ENCODE data around the gene METTL6.
"Not testable (repeated sequence)": the region's sequence is repeated elsewhere in the genome, so short reads cannot be mapped to it uniquely, and the experiment has no call there.

Gene METTL6

DNA sequence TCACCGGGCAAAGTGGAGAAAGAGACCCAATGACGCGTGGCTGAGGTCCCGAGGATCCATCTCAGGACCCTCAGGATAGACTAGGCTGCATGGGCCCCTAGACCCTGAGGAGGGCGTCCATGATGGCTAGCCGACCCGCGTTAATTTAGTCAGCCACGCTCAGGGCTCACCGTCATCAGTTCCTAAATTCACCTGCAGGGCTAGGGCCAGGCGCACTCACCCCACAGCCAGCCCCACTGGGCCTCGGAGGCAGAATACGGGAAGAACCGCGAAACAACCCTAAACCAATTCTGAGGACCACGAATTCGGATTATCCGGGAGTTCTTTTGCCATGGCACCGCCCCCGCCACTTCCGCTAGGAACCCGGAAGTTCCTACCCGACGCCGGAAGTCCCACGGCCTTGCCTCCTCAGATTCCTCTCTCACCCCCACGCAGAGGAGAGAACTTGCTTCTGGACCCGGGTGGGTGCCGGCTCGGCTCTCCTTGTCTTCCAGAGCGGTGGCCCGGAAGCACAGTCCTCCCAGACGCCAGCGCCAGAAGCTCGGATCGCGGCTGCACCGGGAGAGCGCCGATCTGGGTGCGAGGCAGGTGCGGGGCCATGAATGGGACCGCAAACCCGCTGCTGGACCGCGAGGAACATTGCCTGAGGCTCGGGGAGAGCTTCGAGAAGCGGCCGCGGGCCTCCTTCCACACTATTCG, at the start of gene METTL6, which contains the start of gene EAF1:
METTL6 (minus strand) TSS at position 363 of the 699 bp plus-strand sequence. CDS start 1,033 bp downstream, outside the sequence.
EAF1 (plus strand) TSS at position 417 of the 699 bp plus-strand sequence; CDS start at position 599, 182 bp downstream.
- DNase-seq (ENCODE audit: low read depth), result peak; percentile 72

GRCh38 chr3:15476378-15476777, 49.0 kb upstream of the METTL6 start:
- no peak for DNase-seq (ENCODE audit: low read depth)

GRCh38 chr3:15475161-15475560, 47.8 kb upstream of the METTL6 start:
- DNase-seq (ENCODE audit: low read depth), result no peak

- no peak for DNase-seq (ENCODE audit: low read depth)
These were observed 44.5 kb upstream of the METTL6 start for GRCh38 chr3:15471861-15472260.

DNA sequence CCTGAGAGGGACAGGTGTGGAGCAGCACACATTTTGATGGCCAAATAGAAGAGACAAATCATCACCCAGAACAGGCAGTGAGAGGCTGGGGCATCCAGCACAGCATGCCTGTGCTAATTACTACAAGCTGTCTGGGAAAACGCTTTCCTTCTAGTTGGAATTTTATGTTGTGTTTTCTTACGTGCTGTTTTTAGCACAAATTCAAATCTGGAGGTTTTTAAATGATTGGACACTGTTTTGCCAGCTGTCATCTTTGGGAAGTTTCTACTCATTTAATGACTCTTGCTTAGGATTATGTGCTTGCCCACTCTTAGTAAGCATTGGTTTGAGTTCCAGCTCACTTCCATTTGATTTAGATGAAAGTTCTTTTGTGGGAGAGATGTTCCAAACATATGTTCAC, 43.5 kb upstream of the METTL6 start:
- DNase-seq (ENCODE audit: low read depth), result no peak

DNA sequence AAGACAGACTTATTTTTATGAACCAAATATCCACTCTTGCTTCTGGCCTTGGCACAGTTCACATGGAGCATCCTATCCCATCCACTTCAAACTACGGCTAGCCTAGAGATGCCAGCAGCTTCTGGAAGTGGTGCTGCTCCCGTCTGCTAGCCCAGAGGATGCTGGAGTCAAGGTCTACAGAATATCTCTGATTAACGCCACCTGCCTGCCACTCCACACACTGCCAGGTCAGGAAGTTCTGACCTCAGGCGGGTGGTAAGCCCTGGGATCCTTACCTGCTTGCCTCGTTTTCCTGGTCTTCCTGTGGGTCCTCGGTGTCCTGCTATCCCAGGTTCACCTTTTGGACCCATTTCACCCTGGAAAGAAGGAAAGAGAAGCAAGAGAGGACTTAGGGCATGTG, 42.9 kb upstream of the METTL6 start:
- no peak for DNase-seq (ENCODE audit: low read depth)

- no peak for DNase-seq (ENCODE audit: low read depth)
These were observed 40.2 kb upstream of the METTL6 start for GRCh38 chr3:15467227-15468181.

DNA sequence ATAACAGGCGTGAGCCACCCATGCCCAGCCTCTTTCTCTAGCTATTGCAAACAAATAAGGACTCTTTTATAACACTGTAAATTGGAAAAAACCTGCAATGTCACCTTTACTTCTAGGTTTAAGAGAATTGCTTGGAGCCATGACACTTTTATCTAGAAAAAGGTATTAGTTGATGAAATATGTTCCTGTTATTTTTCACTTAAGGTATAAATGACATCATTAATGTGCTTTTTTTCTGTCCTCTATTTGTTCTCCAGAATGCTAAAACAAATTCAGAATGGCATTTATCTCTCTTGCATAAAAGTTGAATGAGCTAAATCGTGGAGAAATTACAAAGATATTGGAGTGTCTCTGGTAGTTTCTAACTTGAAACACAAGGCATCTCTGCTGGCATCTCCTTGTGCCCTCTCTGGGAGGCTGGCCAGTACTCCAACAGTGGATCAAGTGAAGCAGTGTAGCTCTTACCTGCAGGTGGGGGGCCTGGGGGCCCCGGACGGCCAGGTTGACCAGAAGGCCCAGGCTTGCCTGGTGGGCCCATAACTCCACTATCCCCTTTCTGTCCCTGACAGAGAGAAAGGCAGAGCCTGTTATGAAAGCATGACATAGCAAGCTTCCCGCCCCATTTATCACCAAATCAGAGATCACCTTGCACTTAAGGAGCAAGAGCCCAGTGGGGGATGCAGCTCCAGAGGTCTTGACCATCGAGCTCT, 38.7 kb upstream of the METTL6 start:
- DNase-seq (ENCODE audit: low read depth), result no peak

GRCh38 chr3:15462451-15462850, 35.1 kb upstream of the METTL6 start:
- DNase-seq (ENCODE audit: low read depth), result no peak

GRCh38 chr3:15460891-15461531, 33.7 kb upstream of the METTL6 start:
- no peak for DNase-seq (ENCODE audit: low read depth)

GRCh38 chr3:15458212-15458780, 31.0 kb upstream of the METTL6 start:
- DNase-seq (ENCODE audit: low read depth), result no peak

GRCh38 chr3:15456915-15457314, 29.6 kb upstream of the METTL6 start:
- not testable (repeated sequence) for DNase-seq (ENCODE audit: low read depth)

- DNase-seq (ENCODE audit: low read depth), result no peak
These were observed 29.0 kb upstream of the METTL6 start for GRCh38 chr3:15456321-15456720.

DNA sequence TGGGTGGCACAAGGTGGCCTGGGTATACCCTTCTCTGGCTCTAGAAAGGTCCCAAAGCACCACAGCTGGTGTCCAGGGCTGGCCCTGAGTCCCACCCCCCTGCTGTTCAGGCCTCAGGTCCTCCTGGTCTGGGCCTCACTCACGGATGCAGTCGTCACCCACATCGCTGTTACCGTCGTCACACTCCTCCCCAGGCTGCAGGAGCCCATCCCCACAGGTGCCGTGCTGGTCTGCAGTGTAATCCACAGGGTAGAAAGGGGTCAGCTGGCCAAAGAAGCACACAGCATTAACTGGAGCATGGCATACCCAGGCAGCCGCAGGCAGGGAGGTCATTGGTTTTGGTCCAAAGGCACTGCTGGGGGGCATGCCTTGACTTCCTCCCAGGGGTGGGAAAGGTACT, 28.4 kb upstream of the METTL6 start:
- no peak for DNase-seq (ENCODE audit: low read depth)

GRCh38 chr3:15454965-15455364, 27.6 kb upstream of the METTL6 start:
- DNase-seq (ENCODE audit: low read depth), result no peak

DNA sequence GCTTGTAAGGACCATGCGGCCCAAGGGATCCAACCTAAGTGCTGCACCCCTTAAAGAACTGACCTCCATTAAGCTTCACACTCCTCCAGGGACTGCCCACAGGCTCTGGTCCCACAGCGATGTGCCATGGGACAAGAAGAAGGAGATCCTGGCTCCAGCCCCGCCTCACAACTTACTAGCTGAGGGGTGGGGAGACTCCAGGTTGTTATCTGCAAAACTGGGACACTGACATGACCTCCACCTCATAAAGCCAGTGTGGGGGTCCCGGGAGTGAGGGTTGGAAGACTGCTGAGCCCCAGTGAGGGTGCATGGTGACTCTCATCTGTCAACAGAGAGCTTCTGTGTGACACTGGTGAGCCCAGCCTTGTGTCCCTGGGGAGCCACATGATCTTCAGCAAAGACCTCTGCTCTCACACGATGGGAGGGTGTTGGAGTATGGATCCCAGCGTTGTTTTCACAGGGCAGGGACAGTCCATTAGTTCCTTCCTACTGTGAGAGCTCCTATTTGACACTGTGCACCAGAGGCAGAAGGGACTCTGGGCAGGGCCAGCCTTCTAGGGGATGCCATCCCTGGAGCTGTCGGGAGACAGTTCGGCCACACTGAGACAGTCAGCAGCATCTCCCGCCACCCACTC, 26.8 kb upstream of the METTL6 start:
- DNase-seq (ENCODE audit: low read depth), result no peak

DNA sequence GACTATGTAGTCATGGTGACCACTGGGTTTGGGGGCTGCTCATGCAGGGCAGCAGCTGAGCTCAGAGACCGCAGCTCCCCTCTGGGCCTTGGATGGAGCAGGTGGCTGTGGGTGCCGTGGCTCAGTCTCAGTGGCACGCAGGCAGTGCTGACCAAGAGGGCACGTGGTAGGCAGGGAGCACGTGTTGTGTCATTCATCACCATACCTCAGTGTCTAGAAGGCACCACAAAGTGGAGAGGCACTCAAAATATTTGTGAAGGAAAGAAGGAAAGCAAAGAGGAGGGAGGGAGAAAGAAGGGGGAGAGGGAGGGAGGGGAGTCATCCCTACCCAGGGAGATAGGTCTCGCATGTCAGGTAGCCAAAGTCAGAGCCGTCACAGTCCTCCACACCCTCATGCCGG, 26.2 kb upstream of the METTL6 start:
- no peak for DNase-seq (ENCODE audit: low read depth)

- no peak for DNase-seq (ENCODE audit: low read depth)
These were observed 25.6 kb upstream of the METTL6 start for GRCh38 chr3:15452961-15453360.

DNA sequence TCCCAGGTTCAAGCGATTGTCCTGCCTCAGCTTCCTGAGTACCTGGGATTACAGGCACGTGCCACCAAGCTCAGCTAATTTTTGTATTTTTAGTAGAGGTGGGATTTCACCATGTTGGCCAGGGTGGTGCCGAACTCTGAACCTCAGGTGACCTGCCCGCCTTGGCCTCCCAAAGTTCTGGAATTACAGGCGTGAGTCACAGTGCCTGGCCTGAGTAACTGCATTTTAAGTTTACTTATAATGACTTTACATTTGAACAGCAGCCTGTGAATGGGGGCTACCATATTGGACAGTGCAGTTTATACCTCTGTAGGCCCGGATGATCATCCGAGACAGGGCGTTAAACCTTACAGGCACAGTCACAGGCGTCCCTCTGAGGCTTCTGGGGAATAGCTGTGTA, 24.8 kb upstream of the METTL6 start:
- no peak for DNase-seq (ENCODE audit: low read depth)

DNA sequence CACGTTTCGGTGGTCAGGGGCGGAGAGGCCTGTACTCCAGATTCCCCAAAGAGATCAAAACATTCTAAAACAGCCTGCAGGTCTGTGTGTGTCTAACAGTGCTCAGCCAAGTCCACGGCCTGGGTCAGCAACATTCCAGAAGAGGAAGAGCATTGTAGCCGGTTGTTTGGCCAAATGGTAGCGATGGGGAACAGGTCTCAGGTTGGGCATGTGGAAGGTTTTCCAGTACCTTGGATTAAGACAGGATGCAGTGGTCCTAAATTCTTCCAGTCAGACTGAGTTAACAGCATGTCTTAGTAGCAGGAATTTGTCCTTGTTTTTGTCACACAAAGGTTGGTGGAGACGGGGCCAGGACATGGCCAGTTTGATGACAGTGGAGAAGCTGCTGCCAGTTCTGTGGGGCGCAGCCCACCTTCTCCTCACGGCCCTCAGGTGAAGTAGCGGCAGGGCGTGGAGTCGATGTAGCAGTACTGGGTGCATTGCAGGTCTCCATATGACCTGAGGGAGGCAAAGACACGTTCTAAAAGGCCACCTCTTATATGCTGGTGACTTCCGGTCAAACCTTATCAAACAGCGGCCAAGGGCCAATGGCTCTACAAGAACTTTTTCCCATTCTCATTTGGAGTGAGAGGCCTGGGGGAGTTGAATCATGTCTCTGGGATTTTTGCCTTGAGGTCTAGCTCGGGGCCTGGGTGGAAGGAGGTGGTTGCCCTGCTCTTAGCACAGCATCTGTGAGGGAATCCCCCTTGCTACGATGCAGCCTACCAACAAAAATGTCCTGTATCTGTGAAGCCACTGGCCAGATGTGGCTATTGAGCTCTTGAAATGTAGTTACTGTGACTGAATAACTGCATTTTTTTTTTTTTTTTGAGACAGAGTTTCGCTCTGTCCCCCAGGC, 24.1 kb upstream of the METTL6 start:
- no peak for DNase-seq (ENCODE audit: low read depth)
